Measurements from ENCODE around the gene SLC12A1. TPM values are rescaled to one million over a fixed set of nuclear protein-coding genes. Genes with fewer than 3 reads are reported as not detected.

SLC12A1 gene
- total RNA-seq, 4 donors from 2014 or later = not detected

DNA sequence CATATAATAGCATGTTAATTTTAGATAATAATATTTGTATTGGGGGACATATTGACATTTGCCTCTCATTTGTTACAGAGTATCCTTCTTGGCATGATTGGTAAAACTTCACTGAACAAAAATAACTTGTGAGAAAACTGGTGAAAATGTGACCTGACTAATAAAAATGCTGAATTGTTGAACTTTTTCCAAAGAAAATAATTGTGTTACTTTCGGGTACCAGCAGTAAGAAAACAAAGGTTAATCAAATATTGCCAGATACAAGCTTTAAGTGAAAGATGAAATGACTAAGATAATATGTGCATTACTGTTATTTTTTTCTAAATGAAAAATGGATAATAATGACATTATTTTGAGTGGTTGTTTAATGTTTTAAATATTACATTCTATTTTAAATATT lies 15.2 kb downstream of the SLC12A1 start:
- intact Hi-C loops (cut with DNase I) = no loop called here
- Histone ChIP-seq H3K27ac (no peak overlapping the region), H3K36me3 (no peaks in the 10 kb centered on the region), H3K9me3 (no peaks in the 10 kb centered on the region), H3K4me1 (no peaks in the 10 kb centered on the region), H3K27me3 (peaks cover 0 to 3% (median 0%) of the 10 kb centered on the region in 4 donors), H3K4me3 (no peak overlapping the region)
- 41 to 47% methylated on average over 1 of the region's 1 CpG for WGBS, 2 donors
- TF ChIP-seq POLR2A (IDR thresholded peaks at IDR 0.05) = no peak
- TF ChIP-seq, protein P1, sequence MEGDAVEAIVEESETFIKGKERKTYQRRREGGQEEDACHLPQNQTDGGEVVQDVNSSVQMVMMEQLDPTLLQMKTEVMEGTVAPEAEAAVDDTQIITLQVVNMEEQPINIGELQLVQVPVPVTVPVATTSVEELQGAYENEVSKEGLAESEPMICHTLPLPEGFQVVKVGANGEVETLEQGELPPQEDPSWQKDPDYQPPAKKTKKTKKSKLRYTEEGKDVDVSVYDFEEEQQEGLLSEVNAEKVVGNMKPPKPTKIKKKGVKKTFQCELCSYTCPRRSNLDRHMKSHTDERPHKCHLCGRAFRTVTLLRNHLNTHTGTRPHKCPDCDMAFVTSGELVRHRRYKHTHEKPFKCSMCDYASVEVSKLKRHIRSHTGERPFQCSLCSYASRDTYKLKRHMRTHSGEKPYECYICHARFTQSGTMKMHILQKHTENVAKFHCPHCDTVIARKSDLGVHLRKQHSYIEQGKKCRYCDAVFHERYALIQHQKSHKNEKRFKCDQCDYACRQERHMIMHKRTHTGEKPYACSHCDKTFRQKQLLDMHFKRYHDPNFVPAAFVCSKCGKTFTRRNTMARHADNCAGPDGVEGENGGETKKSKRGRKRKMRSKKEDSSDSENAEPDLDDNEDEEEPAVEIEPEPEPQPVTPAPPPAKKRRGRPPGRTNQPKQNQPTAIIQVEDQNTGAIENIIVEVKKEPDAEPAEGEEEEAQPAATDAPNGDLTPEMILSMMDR (IDR thresholded peaks at IDR 0.05) = no peak
- no peak for DNase-seq

DNA sequence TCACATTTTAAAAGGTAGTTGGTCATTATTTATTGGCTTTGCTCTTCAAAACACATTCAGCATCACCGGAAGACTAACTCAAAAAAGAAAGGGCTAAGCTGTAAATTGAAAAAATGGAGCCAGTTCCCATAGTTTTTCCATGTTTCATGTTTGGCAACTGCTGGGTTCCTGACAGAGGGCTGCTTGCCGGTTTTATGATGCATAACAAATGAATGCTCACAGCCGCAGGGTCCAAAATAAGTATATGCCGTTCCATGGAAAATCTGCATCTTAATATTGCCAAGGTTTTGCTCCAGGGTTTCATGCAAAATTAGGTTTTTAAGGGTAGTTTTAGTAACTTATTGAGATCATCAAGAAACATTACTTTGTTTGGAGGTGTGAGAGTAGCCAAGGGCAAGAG lies 15.8 kb downstream of the SLC12A1 start:
- TF ChIP-seq, protein P1 (IDR thresholded peaks at IDR 0.05) = no peak
- no peak for TF ChIP-seq POLR2A (IDR thresholded peaks at IDR 0.05)
- Histone ChIP-seq H3K9me3 (no peaks in the 10 kb centered on the region), H3K27me3 (peaks cover 0 to 3% (median 0%) of the 10 kb centered on the region in 4 donors), H3K4me3 (no peak overlapping the region), H3K27ac (no peak overlapping the region), H3K4me1 (no peaks in the 10 kb centered on the region), H3K36me3 (no peaks in the 10 kb centered on the region)
- intact Hi-C loops (cut with DNase I) = no loop called here
- no peak for DNase-seq
- 76 to 82% methylated on average over 4 of the region's 4 CpGs for WGBS, 2 donors

DNA sequence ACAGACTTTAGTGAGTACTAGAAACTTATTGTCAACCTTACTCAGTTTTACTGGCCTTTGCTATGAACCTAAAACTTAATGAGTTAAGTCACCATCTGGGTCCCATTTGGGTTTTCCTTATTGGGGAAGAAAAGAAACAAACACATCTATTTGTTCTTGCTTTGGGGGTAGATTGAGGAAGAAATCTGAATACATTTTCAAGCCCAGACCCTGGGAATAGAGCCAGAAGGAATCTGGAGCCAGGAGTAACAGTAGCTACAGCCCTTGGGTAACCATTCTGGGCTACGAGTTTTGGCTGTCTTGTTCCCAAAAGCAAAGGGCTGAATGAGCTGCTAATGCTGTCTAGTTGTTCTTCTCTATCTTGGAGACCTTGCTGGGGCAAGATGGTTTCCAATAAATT lies 16.5 kb downstream of the SLC12A1 start:
- H3K27me3 ChIP-seq = peaks cover 0 to 3% (median 0%) of the 10 kb centered on the region in 4 donors
- TF ChIP-seq, protein P1 (IDR thresholded peaks at IDR 0.05) = no peak
- TF ChIP-seq POLR2A (IDR thresholded peaks at IDR 0.05) = no peak
- no peaks in the 10 kb centered on the region for H3K36me3 ChIP-seq
- intact Hi-C loops (cut with DNase I) = no loop called here
- no peaks in the 10 kb centered on the region for H3K9me3 ChIP-seq
- WGBS, 2 donors = 14 to 40% methylated on average over 1 of the region's 1 CpG
- no peak overlapping the region for H3K4me3 ChIP-seq
- DNase-seq = no peak
- no peak overlapping the region for H3K27ac ChIP-seq
- H3K4me1 ChIP-seq = no peaks in the 10 kb centered on the region

DNA sequence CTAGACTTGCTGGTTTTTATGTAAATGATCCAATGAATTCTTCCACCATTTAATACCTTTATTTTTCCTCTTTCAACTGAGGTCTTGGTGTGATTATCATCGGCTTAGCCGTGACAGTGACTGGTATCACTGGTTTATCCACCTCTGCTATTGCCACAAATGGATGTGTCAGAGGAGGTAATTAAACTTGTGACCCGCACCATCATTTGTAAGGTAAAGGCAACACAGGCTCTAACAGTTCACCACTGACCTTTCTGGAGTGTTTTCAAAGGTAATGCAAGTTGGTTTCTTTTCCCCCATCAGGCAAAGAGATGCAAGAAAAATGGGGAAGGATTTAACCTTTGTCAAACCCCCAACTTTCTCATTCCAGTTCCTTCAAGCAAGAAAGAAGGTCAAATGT lies 19.7 kb downstream of the SLC12A1 start:
- no peak overlapping the region for H3K4me3 ChIP-seq
- no peak for DNase-seq
- 15 to 41% methylated on average over 3 of the region's 3 CpGs for WGBS, 2 donors
- no peaks in the 10 kb centered on the region for H3K9me3 ChIP-seq
- no peak overlapping the region for H3K27ac ChIP-seq
- H3K27me3 ChIP-seq = peaks cover 0 to 3% (median 0%) of the 10 kb centered on the region in 4 donors
- TF ChIP-seq POLR2A (IDR thresholded peaks at IDR 0.05) = no peak
- TF ChIP-seq, protein P1 (IDR thresholded peaks at IDR 0.05) = no peak
- no peaks in the 10 kb centered on the region for H3K4me1 ChIP-seq
- intact Hi-C loops (cut with DNase I) = no loop called here
- H3K36me3 ChIP-seq = no peaks in the 10 kb centered on the region

DNA sequence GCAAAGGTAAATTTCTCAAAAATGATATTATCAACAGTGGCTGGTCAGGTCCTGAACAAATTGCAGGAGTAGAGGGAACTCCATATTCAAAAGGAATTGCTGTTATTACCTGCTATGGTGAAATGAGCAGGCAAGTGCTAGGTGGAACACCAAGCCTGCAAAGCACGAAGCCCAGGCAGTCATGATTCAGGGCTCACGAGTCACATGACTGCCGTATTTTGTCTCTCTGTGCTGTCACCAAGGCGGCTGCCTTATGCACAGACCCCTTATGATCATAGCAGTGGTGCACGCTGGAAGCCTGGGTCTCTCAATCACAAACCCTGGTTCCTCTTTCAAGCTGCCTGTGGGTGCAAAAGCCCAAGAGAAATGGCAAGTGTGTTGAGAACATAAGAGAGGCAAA lies 24.4 kb downstream of the SLC12A1 start:
- Histone ChIP-seq H3K9me3 (no peaks in the 10 kb centered on the region), H3K27ac (no peak overlapping the region), H3K4me1 (no peaks in the 10 kb centered on the region), H3K36me3 (no peaks in the 10 kb centered on the region), H3K27me3 (no peaks in the 10 kb centered on the region), H3K4me3 (no peak overlapping the region)
- 73 to 96% methylated on average over 3 to 5 of the region's 5 CpGs for WGBS, 2 donors
- DNase-seq = no peak
- intact Hi-C loops (cut with DNase I) = no loop called here
- TF ChIP-seq, protein P1 (IDR thresholded peaks at IDR 0.05) = no peak
- TF ChIP-seq POLR2A (IDR thresholded peaks at IDR 0.05) = no peak
